Measurements from ENCODE around the gene ENTPD1.
A peak's percentile ranks its signal among the peaks of the same experiment; 100 is the strongest.
"Not testable (repeated sequence)": the region's sequence is repeated elsewhere in the genome, so short reads cannot be mapped to it uniquely, and the experiment has no call there.

Gene ENTPD1

DNA sequence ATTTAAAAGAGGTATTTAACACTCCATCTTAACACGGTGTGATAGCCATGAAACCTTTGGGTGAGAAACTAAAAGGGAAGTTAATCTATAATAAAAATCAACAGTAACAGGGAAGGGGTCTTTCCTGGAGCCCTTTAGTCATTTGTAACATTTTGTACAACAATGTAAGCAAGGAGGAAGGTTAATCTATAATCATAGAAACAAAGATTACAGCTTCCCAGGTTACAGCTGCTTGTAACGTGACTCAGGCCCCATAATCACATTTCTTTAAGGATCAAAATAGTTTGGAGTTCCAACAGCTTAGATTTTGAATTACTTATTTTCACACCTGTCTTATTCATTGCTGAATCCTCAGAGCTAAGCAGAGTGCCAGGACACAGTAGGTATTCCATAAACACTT is 133.9 kb downstream of the ENTPD1 start:
- Histone ChIP-seq H3K36me3 (ENCODE audit: insufficient read depth, low read length) (no peaks in the 10 kb centered on the region), H3K4me1 (ENCODE audit: insufficient read depth, low read length) (no peaks in the 10 kb centered on the region), H2AFZ (ENCODE audit: low read depth, low read length) (no peak overlapping the region), H3K9me3 (ENCODE audit: insufficient read depth, low read length, severe bottlenecking) (no peaks in the 10 kb centered on the region), H3K27me3 (ENCODE audit: insufficient read depth, low read length, poor library complexity) (no peaks in the 10 kb centered on the region), H3K4me2 (ENCODE audit: insufficient read depth, low read length) (no peak overlapping the region), H3K79me2 (ENCODE audit: insufficient read depth, low read length) (no peaks in the 10 kb centered on the region), H3K9ac (ENCODE audit: low read depth, low read length) (no peak overlapping the region), H3K4me3 (ENCODE audit: low read depth in 1 of 2, low read length in 2 of 2) (no peak overlapping the region), H3K27ac (ENCODE audit: low read length) (no peak overlapping the region), H4K20me1 (ENCODE audit: insufficient read depth, low read length) (no peaks in the 10 kb centered on the region)
- ATAC-seq (ENCODE audit: insufficient read depth, low read depth) (no peak), DNase-seq (no peak)
- TF ChIP-seq EZH2 (IDR thresholded peaks at IDR 0.05; ENCODE audit: borderline replicate concordance, low read depth, low read length, severe bottlenecking), result no peak
- no peak for TF ChIP-seq CTCF (IDR thresholded peaks at IDR 0.05; ENCODE audit: borderline replicate concordance, extremely low read depth, low read length, poor library complexity, severe bottlenecking)

DNA sequence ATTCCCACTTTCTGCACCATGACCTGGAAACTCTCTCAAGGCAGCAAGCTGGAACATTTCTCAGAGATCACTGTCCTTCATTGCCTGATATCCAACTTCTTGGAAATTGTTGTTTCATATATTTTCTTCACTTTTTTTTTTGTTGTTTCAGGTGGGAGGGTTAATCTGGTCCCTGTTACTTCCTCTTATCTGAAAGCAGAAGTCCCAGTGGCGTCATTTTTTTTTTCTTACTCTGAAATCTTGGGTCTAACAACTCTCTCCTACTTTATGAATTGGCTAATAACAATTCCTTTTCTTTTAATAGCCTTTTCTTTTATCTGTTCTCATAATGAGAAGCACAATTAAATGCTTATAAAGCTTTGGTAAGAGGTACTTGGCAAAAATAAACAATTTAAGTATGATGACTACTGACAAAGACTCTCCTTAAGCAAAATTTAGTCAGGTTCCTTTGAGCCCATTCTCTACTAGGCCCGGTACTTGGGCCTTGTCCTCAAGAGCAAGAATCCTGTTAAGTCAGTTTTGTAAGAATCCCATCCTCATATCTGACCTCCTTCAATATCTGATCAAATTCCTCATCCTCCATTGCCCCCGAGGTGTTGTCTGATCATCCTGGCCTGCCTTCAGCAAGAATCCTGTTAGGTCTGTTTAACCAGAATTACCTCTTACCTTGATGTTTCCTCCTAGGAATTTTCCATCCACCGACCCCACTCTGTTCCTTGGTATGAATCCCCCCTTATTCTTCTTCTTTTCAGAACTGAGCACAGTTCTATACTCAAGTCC is 140.3 kb downstream of the ENTPD1 start:
- TF ChIP-seq CTCF (IDR thresholded peaks at IDR 0.05; ENCODE audit: borderline replicate concordance, extremely low read depth, low read length, poor library complexity, severe bottlenecking), result no peak
- no peak for TF ChIP-seq EZH2 (IDR thresholded peaks at IDR 0.05; ENCODE audit: borderline replicate concordance, low read depth, low read length, severe bottlenecking)
- no peak for ATAC-seq (ENCODE audit: insufficient read depth, low read depth)

DNA sequence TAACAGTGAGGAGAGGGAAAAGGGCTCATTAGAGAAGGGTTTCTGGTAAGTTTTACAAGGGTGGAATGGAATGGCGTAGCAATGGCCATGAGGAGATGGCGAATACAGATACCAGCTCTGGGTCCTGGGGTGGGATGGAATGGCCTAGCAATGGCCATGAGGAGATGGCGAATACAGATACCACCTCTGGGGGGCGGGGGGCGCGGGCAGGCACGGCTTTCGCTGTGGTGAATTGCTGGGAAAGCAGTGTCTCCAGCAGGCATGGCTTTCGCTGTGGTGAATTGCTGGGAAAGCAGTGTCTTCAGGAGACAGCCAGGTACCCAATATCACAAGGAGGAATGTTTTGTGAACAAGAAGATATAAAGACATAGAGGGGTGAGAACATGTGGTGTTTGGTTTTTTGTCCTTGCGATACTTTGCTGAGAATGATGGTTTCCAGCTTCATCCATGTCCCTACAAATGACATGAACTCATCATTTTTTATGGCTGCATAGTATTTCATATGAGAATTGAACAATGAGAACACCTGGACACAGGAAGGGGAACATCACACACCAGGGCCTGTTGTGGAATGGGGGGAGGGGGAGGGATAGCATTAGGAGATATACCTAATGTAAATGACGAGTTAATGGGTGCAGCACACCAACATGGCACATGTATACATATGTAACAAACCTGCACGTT is 150.1 kb downstream of the ENTPD1 start:
- not testable (repeated sequence) for H3K79me2 ChIP-seq (ENCODE audit: insufficient read depth, low read length); H3K9ac ChIP-seq (ENCODE audit: low read depth, low read length); H3K9me3 ChIP-seq (ENCODE audit: insufficient read depth, low read length, severe bottlenecking); H2AFZ ChIP-seq (ENCODE audit: low read depth, low read length); H3K27ac ChIP-seq (ENCODE audit: low read length); ATAC-seq (ENCODE audit: insufficient read depth, low read depth); DNase-seq; H3K36me3 ChIP-seq (ENCODE audit: insufficient read depth, low read length); H4K20me1 ChIP-seq (ENCODE audit: insufficient read depth, low read length); H3K4me3 ChIP-seq (ENCODE audit: low read depth in 1 of 2, low read length in 2 of 2)
- peaks cover 19% of the 10 kb centered on the region for H3K27me3 ChIP-seq (ENCODE audit: insufficient read depth, low read length, poor library complexity)
- H3K4me2 ChIP-seq (ENCODE audit: insufficient read depth, low read length), result 0 out of 2 replicates have a peak overlapping the region, but pooled peaks have one; percentile 84
- H3K4me1 ChIP-seq (ENCODE audit: insufficient read depth, low read length), result peaks cover 20% of the 10 kb centered on the region

More for the DNA sequence above, 140.3 kb downstream of the ENTPD1 start:
- H3K4me2 ChIP-seq (ENCODE audit: insufficient read depth, low read length), result no peak overlapping the region
- H3K27me3 ChIP-seq (ENCODE audit: insufficient read depth, low read length, poor library complexity), result no peaks in the 10 kb centered on the region
- H3K36me3 ChIP-seq (ENCODE audit: insufficient read depth, low read length), result no peaks in the 10 kb centered on the region
- no peak for DNase-seq
- H2AFZ ChIP-seq (ENCODE audit: low read depth, low read length), result no peak overlapping the region
- H3K4me3 ChIP-seq (ENCODE audit: low read depth in 1 of 2, low read length in 2 of 2), result no peak overlapping the region
- no peaks in the 10 kb centered on the region for H3K9me3 ChIP-seq (ENCODE audit: insufficient read depth, low read length, severe bottlenecking)
- H3K79me2 ChIP-seq (ENCODE audit: insufficient read depth, low read length), result no peaks in the 10 kb centered on the region
- H3K9ac ChIP-seq (ENCODE audit: low read depth, low read length), result no peak overlapping the region
- no peaks in the 10 kb centered on the region for H4K20me1 ChIP-seq (ENCODE audit: insufficient read depth, low read length)
- H3K27ac ChIP-seq (ENCODE audit: low read length), result no peak overlapping the region
- no peaks in the 10 kb centered on the region for H3K4me1 ChIP-seq (ENCODE audit: insufficient read depth, low read length)
